Measurements from ENCODE around the gene NKX3-2.

GRCh38 chr4:13559413-13559812 lies 15.1 kb upstream of the NKX3-2 start:
- TF ChIP-seq CTCF (conservative IDR thresholded peaks at IDR 0.05 in 1 of 2, IDR thresholded peaks at IDR 0.05 in 1 of 2; ENCODE audit: extremely low read depth in 1 of 2, insufficient read depth in 1 of 2, low read depth in 1 of 2, low read length in 2 of 2) (no peak), EZH2 (IDR thresholded peaks at IDR 0.05; ENCODE audit: borderline replicate concordance, low read length) (no peak)

All from mammary epithelial cell (primary cell).